Muscle of back (tissue), 11 donors: Measurements from ENCODE around the gene EPHB1. TPM values are rescaled to one million over a fixed set of nuclear protein-coding genes. Genes with fewer than 3 reads are reported as not detected.
A peak's percentile ranks its signal among the peaks of the same experiment; 100 is the strongest.
"Not testable (repeated sequence)": the region's sequence is repeated elsewhere in the genome, so short reads cannot be mapped to it uniquely, and the experiment has no call there.

Source experiments
- DNase-seq, 3 donors: peaks; one replicate each; pipeline versions ENCODE4 v3.0.0 to v3.0.0-alpha.2; 2013
- polyA plus RNA-seq, 10 donors: library from polyadenylated mRNA; unstranded; fragments of 120-200 nt; gene quantifications; one replicate each; pipeline ENCODE4 v1.2.1, GENCODE V29; 2013; ENCODE audit not compliant: insufficient read length in 10 of 10

The EPHB1 gene
- polyA plus RNA-seq, 10 donors = 21.9 to 44.0 (median 36.0) TPM

DNA sequence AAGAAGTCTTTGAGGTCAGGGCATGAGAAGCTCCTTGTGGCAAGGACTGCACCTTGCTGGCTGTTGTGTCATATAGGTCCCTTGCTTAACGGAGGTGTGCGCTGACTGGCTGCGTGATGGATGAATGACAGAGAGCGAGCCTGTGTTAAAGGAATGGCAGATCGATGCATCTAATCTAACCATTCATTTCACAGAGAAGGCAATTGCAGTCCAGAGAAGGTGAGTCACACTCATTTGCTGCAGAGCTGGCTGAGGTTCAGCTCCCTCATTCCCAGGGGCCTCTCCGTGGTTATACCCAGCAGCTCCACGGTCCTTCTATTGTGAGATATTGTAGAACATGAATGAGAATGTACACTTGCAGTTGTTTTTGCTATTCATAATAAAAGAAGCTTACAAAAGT lies 289.3 kb downstream of the EPHB1 start:
- peak in 1 of 3 donors; percentile 5 for DNase-seq

DNA sequence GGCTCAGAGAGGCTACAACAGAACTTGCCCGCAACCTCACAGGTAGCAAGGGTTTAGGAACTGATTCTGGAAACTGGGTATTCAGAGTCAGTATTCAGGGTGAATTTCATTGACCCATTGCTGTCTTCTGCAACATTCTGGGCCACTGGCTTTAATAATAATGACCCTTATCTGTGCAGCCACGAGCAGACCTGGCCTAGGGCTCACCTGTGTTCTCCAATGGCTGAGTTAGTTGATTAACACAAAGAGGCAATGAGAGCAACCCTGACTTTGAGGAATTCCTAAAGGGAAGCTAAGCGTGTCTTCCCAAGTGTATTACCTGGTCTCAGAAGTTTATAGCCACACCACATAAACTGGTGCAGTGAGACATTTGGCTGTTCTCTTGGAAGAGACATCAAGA lies 289.9 kb downstream of the EPHB1 start:
- no peak for DNase-seq

GRCh38 chr3:135085652-135086436 lies 290.8 kb downstream of the EPHB1 start:
- no peak for DNase-seq

GRCh38 chr3:135087782-135088181 lies 292.7 kb downstream of the EPHB1 start:
- no peak for DNase-seq

GRCh38 chr3:135089451-135089850 lies 294.4 kb downstream of the EPHB1 start:
- no peak for DNase-seq

- DNase-seq = no peak
Observed at GRCh38 chr3:135090020-135090717, 295.1 kb downstream of the EPHB1 start.

DNA sequence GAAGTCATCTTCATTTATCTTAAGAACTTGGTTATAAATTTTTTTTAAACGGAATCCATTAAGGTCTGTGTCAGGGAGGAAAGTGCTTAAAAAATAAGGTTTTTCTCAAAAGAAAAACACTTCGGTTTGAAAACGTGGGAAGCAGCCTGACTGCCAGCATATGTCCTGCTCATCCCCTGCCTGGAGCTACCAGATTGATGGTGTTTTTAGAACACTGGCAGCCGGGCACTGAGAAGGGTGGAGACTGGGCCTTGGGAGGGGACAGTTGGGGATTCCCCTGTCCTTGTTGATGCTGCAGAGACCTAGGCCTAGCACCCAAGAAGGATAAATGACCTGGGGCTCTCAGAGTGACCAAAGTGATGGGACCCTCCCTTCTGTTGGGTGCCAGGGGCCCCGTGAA lies 296.9 kb downstream of the EPHB1 start:
- no peak for DNase-seq

DNA sequence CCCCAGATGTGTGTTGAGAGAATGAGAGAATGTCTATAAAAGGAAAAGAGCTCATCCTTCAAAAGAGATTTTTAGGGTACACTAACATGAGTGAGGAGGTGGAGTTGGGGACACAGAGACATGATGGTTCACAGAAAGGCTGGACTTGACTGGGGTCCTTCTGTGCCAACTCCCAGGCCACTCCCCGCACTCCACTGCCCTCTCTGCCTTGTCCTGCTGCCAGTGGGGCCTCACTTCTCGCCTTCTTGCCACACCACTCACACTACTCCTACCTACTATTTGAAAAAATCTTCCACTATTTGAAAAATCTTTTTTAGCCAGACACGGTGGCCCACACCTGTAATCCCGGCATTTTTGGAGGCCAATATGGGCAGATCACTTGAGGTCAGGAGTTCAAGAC lies 298.1 kb downstream of the EPHB1 start:
- DNase-seq = no peak

GRCh38 chr3:135097276-135097946 lies 302.4 kb downstream of the EPHB1 start:
- DNase-seq = no peak

GRCh38 chr3:135099734-135100355 lies 304.8 kb downstream of the EPHB1 start:
- no peak for DNase-seq

DNA sequence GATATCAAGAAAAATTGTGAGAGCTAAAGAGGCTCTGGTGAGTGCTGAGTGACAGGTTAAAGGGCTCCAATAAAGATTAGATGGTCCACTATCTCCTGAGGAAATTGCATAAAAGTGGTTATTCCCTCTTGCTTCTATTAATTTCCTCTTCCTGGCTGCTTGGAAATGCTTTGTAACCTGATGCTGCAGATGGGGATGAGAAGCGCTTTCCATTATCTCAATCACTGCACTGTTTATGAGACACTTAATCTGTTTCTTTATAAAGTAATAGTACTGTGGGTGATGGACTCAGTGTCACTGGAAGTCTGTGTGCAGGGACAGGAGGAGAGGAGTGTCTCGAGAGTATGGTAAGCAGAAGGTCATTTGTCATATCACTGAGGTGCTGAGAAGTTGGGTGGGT lies 305.3 kb downstream of the EPHB1 start:
- DNase-seq = no peak

GRCh38 chr3:135103917-135104316 lies 308.9 kb downstream of the EPHB1 start:
- no peak for DNase-seq

DNA sequence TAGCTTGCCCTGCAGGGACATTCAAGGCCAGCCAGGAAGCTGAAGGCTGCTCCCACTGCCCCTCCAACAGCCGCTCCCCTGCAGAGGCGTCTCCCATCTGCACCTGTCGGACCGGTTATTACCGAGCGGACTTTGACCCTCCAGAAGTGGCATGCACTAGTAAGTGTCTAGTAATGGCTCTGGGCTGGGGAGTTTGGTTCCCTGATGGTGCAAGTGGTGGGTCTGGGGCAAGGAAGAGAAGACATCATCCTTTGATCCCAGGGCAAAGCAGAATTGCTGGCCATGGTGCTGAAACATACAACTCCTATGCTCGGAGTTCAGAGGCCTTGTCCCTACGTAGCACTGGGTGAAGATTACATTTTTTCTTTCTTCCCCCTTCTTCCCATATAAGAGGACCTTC lies 311.4 kb downstream of the EPHB1 start:
- peak; percentile 21 to 55 (median 22) for DNase-seq

DNA sequence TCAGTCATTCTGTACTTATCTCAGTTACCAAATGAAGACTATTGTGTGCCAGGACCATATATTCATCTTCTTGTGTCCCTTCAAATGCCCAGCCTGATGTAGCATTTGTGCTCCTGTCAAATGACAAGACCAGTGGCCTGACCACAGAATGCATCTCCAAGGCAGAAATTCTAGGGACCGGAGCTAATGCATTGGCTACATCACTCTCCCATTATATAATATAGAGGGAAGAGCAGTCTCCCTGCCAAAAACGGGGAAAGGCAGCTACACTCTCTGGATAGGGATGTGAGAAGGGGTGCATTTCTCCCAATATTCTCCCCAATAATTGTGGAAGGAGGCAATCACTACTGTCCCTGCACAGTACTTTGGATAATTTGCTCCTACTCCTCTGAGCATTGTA lies 312.0 kb downstream of the EPHB1 start:
- no peak for DNase-seq

DNA sequence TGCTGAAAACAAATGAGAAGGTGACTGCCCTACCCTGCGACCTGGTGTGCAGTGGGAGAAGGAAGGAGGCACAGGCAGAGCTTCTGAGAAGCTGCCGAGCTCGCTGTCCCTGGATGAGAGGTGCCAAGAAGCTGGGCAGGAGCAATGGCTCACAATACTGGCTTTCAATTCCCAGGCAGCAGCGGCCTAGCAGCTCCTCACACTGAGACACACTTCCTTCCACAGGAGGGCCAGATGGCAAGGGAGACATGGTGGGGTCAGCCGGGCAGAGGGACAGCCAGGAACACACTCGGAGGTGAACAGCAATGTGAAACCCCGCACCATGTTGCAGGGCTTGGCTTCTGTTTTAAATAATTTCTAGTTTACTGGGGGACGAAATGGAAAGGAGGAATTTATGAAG lies 314.6 kb downstream of the EPHB1 start:
- no peak for DNase-seq

DNA sequence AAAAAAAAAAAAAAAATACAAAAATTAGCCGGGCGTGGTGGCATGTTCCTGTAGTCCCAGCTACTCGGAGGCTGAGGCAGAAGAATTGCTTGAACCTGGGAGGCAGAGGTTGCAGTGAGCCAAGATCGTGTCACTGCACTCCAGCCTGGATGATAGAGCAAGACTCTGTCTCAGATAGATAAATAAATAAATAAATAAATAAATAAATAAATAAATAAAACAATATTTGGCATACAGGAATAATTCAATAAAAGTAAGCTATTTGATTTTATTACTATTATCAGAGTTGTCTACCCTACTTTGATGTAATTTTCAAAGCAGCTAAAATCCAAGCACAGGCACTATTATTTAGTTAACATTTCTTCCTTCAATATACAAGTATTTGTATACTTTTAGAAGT lies 319.5 kb downstream of the EPHB1 start:
- DNase-seq = not testable (repeated sequence)

- DNase-seq = no peak
Observed at GRCh38 chr3:135117977-135118376, 322.9 kb downstream of the EPHB1 start.

DNA sequence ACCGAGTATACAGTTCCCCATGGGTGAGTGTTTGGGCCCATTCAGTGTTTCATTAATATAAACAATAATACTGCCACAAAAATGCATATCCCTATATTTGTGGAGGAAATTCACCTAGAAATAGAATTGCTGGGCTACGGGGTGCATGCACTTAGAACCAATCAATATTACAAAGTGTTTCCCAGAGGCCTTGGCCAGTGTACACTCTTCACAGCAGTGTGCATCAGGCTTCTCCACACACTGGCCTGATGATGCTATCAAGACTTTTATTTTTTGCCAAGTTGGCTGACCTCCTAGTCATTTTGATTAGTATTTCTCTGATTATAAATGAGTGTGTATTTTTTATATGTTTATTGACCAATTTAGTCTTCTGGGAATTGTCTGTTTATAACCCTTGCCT lies 323.7 kb downstream of the EPHB1 start:
- no peak for DNase-seq

DNA sequence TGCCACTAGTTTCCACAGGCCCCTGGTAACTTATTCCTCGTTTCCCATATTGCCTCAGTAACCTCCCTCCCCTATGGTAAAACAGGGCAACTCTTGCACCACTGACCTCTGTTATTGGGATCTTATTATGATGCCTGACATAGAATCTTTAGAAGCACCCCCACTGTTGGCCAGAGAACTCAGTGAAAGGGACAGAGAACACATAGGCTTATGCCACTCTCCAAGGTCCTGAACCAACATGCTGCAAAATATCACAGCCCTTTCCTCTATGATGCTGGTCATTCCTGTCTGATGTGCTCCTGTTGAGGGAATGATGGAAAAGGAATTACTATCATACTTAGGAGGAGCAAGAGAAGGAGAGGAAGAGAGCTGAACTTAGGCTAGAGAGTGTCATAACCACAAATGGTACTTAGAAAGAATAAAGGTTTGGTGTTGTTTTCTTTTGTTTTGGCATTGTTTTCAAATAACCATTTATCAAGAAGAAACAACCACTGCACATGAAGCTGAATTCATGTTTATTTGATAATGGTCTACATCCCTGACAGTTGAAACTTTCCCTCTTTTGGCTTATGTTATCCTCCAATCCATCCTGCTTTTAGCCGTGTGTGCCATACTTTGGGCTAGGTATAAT lies 330.2 kb downstream of the EPHB1 start:
- peak; percentile 27 to 61 (median 48) for DNase-seq

- no peak for DNase-seq
Observed at GRCh38 chr3:135127946-135128470, 332.9 kb downstream of the EPHB1 start.

DNA sequence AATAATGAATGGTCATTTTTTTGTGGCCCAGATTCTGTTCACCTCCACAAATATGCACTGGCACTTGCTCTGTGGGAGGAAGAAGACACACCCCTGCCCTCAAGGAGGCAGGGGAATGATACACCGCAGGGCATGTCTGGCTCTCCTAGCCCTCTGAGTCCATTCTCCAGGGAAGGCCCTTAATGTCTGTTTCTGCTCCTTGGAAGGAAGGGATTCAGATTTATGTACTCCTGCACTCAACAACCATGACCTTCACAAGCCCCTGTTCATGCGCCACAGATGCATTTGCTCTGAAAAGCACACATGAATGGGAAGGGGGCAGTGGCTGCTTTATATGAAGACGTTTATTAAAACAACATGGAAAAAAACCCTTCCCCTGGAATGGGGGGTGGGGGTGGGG lies 333.8 kb downstream of the EPHB1 start:
- no peak for DNase-seq

- no peak for DNase-seq
Observed at GRCh38 chr3:135131290-135131689, 336.2 kb downstream of the EPHB1 start.
